HepG2 (cell line): ENCODE measurements around the gene PNPLA8. TPM values are rescaled to one million over a fixed set of nuclear protein-coding genes. Genes with fewer than 3 reads are reported as not detected.

Experiments used
- ASH2L ChIP-seq: fragments of 300-600, 200-600 bp; sonication (generic); IDR thresholded peaks from 2 replicates; pipeline ENCODE4 v1.7.0; 2017; ENCODE audit warnings: low read depth, mild to moderate bottlenecking, moderate library complexity, mixed read lengths, low read length; ENCODE audit not compliant: insufficient read length
- ATF1 ChIP-seq: IDR thresholded peaks from 2 replicates; pipeline ENCODE4 v1.6.1; 2016; ENCODE audit warnings: mild to moderate bottlenecking, control low read depth
- ATM ChIP-seq: fragments of 450-650 bp; IDR thresholded peaks from 2 replicates; pipeline ENCODE4 v1.7.1; 2017; ENCODE audit warnings: mild to moderate bottlenecking, borderline replicate concordance
- BORCS8-MEF2B ChIP-seq: sonication (generic); formaldehyde crosslinking; IDR thresholded peaks from 2 replicates; pipeline ENCODE4 v1.8.0; 2022; ENCODE audit warnings: mild to moderate bottlenecking, missing genetic modification reagents
- FOXO1 ChIP-seq: sonication (generic); formaldehyde crosslinking; IDR thresholded peaks from 2 replicates; pipeline ENCODE4 v1.4.0; 2020; ENCODE audit warnings: missing genetic modification reagents
- MTF1 ChIP-seq: sonication (generic); formaldehyde crosslinking; IDR thresholded peaks from 2 replicates; pipeline ENCODE4 v1.5.0; 2020; ENCODE audit warnings: missing genetic modification reagents
- NR1H2 ChIP-seq: sonication (generic); formaldehyde crosslinking; IDR thresholded peaks from 2 replicates; pipeline ENCODE4 v1.8.1; 2022; ENCODE audit warnings: low read depth, missing genetic modification reagents, borderline replicate concordance
- PITX1 ChIP-seq: sonication (generic); formaldehyde crosslinking; IDR thresholded peaks from 2 replicates; pipeline ENCODE4 v1.5.1; 2020; ENCODE audit warnings: mild to moderate bottlenecking, missing genetic modification reagents
- POLR2AphosphoS5 ChIP-seq: IDR thresholded peaks from 2 replicates; pipeline ENCODE4 v1.6.1; 2012; ENCODE audit warnings: low read depth, low read length
- RBFOX2 ChIP-seq: fragments of 200-400 bp; formaldehyde crosslinking; IDR thresholded peaks from 2 replicates; pipeline ENCODE4 v1.6.1; 2017; ENCODE audit warnings: low read depth, mild to moderate bottlenecking, low read length
- RCOR2 ChIP-seq: IDR thresholded peaks from 2 replicates; pipeline ENCODE4 v1.6.1; 2016; ENCODE audit warnings: missing biosample characterization, missing genetic modification reagents
- RFX3 ChIP-seq: IDR thresholded peaks from 2 replicates; pipeline ENCODE4 v1.6.1; 2016; ENCODE audit warnings: missing biosample characterization, missing genetic modification reagents
- SAP130 ChIP-seq: IDR thresholded peaks from 2 replicates; pipeline ENCODE4 v1.6.1; 2016; ENCODE audit warnings: low read depth
- SMARCE1 ChIP-seq: fragments of 450-650 bp; IDR thresholded peaks from 2 replicates; pipeline ENCODE4 v1.6.1; 2017; ENCODE audit warnings: borderline replicate concordance
- ZNF354B ChIP-seq: sonication (generic); formaldehyde crosslinking; IDR thresholded peaks from 2 replicates; pipeline ENCODE4 v1.8.0; 2022; ENCODE audit warnings: mild to moderate bottlenecking, missing genetic modification reagents
- ZNF564 ChIP-seq: sonication (generic); formaldehyde crosslinking; IDR thresholded peaks from 2 replicates; pipeline ENCODE4 v1.8.1; 2023; ENCODE audit warnings: mild to moderate bottlenecking, missing genetic modification reagents
- ZNF816 ChIP-seq: sonication (generic); formaldehyde crosslinking; IDR thresholded peaks from 2 replicates; pipeline ENCODE4 v1.8.0; 2022; ENCODE audit warnings: missing genetic modification reagents, mild to moderate bottlenecking, borderline replicate concordance
- polyA plus RNA-seq, 8 experiments: library from polyadenylated mRNA; depleted of rRNA in 3 of 8; stranded (reverse) in 7 of 8; unstranded in 1 of 8; fragments of >200 nt; fragmentation: Illumina TruSeq in 4 of 8; extraction: Trizol in 4 of 8; gene quantifications; 2 replicates each; pipeline versions ENCODE4 v1.2.1 to v1.2.3, GENCODE V29; 2011 to 2016; ENCODE audit warnings: low read depth in 4 of 8, missing spikeins in 1 of 8, mixed read lengths in 1 of 8; ENCODE audit not compliant: insufficient read depth in 1 of 8
- total RNA-seq, 5 experiments: library from RNA; depleted of rRNA; stranded (reverse); fragments of >200 nt; fragmentation: Illumina TruSeq; extraction: Trizol; gene quantifications; 2 replicates each; pipeline ENCODE4 v1.2.3, GENCODE V29; 2016; ENCODE audit warnings: low read depth in 1 of 5
- TF ChIP-seq, protein P1 (sequence below): sonication (generic); formaldehyde crosslinking; IDR thresholded peaks from 2 replicates; pipeline ENCODE4 v1.4.0; 2020; ENCODE audit warnings: mild to moderate bottlenecking, missing genetic modification reagents
- TF ChIP-seq, protein P2 (sequence below): sonication (generic); formaldehyde crosslinking; IDR thresholded peaks from 2 replicates; pipeline ENCODE4 v1.8.1; 2023; ENCODE audit warnings: mild to moderate bottlenecking, missing genetic modification reagents
- TF ChIP-seq, protein P3 (sequence below): sonication (generic); formaldehyde crosslinking; IDR thresholded peaks from 2 replicates; pipeline ENCODE4 v1.4.0; 2020; ENCODE audit warnings: missing genetic modification reagents
- TF ChIP-seq, protein P4 (sequence below): sonication (generic); formaldehyde crosslinking; IDR thresholded peaks from 2 replicates; pipeline ENCODE4 v1.4.0; 2020; ENCODE audit warnings: missing genetic modification reagents
- TF ChIP-seq, protein P5 (sequence below): sonication (generic); formaldehyde crosslinking; IDR thresholded peaks from 2 replicates; pipeline ENCODE4 v1.8.0; 2022; ENCODE audit warnings: missing genetic modification reagents, mild to moderate bottlenecking, inconsistent platforms, borderline replicate concordance

PNPLA8 gene
- total and polyA plus RNA-seq, 2 of the 13 experiments (the other 11 are each of a cell fraction or from before 2014, with no cell fraction given): 6.3 to 11.4 TPM

DNA sequence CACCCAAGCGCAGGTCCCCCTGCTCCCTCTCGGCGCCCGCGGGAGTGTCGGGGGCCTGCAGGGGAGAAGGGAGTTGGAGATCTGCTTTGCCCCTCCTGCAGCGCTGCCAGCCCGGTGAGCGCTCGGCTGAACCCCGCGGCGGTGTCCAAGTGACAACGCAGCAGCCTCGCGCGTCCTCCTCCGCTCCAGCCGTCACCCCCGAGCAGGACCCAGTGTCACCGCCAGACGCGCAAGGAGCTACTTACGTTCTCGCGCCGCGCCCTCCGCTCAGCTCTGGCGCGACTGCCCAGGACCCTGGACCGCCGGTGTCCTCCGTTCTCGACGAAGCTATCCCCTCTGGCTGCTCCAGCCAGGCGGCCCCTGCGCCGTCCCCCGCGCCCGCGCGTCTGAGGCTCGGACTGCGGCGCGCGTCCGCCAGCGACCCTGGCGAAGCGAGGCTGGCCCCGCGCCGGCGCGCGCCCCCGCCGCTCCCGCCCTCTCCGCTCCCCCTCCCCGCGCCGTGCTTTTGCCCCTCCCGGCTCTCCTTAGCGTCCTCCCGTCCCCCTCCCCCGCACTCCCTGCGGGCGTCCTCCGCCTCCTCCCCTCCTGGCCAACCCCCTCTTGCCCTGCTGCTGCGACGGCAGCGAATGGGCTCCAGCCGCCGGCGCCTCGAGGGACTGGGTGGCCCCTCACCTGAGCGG lies 69.8 kb downstream of the PNPLA8 start, which contains the start of gene NRCAM (continued):
- TF ChIP-seq, protein P1, sequence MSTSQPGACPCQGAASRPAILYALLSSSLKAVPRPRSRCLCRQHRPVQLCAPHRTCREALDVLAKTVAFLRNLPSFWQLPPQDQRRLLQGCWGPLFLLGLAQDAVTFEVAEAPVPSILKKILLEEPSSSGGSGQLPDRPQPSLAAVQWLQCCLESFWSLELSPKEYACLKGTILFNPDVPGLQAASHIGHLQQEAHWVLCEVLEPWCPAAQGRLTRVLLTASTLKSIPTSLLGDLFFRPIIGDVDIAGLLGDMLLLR (CRISPR knock-in tag): no peak
- TF ChIP-seq, protein P2, sequence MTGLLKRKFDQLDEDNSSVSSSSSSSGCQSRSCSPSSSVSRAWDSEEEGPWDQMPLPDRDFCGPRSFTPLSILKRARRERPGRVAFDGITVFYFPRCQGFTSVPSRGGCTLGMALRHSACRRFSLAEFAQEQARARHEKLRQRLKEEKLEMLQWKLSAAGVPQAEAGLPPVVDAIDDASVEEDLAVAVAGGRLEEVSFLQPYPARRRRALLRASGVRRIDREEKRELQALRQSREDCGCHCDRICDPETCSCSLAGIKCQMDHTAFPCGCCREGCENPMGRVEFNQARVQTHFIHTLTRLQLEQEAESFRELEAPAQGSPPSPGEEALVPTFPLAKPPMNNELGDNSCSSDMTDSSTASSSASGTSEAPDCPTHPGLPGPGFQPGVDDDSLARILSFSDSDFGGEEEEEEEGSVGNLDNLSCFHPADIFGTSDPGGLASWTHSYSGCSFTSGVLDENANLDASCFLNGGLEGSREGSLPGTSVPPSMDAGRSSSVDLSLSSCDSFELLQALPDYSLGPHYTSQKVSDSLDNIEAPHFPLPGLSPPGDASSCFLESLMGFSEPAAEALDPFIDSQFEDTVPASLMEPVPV (CRISPR knock-in tag): no peak
- TF ChIP-seq BORCS8-MEF2B (no peak), ASH2L (no peak), SMARCE1 (no peak), RCOR2 (no peak), ATF1 (CRISPR knock-in tag) (no peak), POLR2AphosphoS5 (no peak), ATM (no peak), FOXO1 (CRISPR knock-in tag) (no peak), ZNF354B (CRISPR knock-in tag) (no peak), PITX1 (CRISPR knock-in tag) (no peak), ZNF564 (CRISPR knock-in tag) (0 out of 2 replicates have a peak, but pooled peaks have one; percentile 13), ZNF816 (CRISPR knock-in tag) (no peak), RBFOX2 (0 out of 2 replicates have a peak, but pooled peaks have one; percentile 23), SAP130 (CRISPR knock-in tag) (no peak), MTF1 (CRISPR knock-in tag) (no peak), RFX3 (CRISPR knock-in tag) (no peak), NR1H2 (CRISPR knock-in tag) (no peak)
- TF ChIP-seq, protein P3, sequence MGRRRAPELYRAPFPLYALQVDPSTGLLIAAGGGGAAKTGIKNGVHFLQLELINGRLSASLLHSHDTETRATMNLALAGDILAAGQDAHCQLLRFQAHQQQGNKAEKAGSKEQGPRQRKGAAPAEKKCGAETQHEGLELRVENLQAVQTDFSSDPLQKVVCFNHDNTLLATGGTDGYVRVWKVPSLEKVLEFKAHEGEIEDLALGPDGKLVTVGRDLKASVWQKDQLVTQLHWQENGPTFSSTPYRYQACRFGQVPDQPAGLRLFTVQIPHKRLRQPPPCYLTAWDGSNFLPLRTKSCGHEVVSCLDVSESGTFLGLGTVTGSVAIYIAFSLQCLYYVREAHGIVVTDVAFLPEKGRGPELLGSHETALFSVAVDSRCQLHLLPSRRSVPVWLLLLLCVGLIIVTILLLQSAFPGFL (CRISPR knock-in tag): no peak
- TF ChIP-seq, protein P4, sequence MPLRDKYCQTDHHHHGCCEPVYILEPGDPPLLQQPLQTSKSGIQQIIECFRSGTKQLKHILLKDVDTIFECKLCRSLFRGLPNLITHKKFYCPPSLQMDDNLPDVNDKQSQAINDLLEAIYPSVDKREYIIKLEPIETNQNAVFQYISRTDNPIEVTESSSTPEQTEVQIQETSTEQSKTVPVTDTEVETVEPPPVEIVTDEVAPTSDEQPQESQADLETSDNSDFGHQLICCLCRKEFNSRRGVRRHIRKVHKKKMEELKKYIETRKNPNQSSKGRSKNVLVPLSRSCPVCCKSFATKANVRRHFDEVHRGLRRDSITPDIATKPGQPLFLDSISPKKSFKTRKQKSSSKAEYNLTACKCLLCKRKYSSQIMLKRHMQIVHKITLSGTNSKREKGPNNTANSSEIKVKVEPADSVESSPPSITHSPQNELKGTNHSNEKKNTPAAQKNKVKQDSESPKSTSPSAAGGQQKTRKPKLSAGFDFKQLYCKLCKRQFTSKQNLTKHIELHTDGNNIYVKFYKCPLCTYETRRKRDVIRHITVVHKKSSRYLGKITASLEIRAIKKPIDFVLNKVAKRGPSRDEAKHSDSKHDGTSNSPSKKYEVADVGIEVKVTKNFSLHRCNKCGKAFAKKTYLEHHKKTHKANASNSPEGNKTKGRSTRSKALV (CRISPR knock-in tag): peak; percentile 99
- TF ChIP-seq, protein P5, sequence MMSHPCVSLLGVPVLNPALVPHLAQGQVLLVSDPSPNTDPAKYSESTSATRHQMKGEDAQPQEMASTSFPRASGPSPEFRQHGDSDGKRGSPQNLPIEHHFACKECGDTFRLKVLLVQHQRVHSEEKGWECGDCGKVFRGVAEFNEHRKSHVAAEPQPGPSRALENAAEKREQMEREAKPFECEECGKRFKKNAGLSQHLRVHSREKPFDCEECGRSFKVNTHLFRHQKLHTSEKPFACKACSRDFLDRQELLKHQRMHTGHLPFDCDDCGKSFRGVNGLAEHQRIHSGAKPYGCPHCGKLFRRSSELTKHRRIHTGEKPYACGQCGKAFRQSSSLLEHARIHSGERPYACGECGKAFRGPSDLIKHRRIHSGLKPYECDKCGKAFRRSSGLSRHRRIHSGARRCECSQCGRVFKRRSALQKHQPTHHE (CRISPR knock-in tag): no peak
